Neural cell (in vitro differentiated cells): ENCODE measurements around the gene SLC39A10. TPM values are rescaled to one million over a fixed set of nuclear protein-coding genes. Genes with fewer than 3 reads are reported as not detected.

Source experiments
- H2AFZ ChIP-seq: fragments of 200-600, 300-800 bp; sonication (generic), shearing (Covaris generic); 2 replicates; pipeline ENCODE4 v1.6.0; 2014; ENCODE audit warnings: low read depth, mild to moderate bottlenecking, antibody characterized with exemption, low read length, moderate library complexity
- H3F3A ChIP-seq: fragments of 200-600 bp; shearing (Covaris generic); 2 replicates; pipeline ENCODE4 v1.6.1; 2016; ENCODE audit warnings: mild to moderate bottlenecking, moderate library complexity, mixed read lengths, antibody characterized with exemption, low read length; ENCODE audit not compliant: insufficient read depth, poor library complexity, severe bottlenecking
- H3K27ac ChIP-seq: fragments of 200-600, 300-800 bp; sonication (generic), shearing (Covaris generic); 2 replicates; pipeline ENCODE4 v1.5.1; 2014; ENCODE audit warnings: mild to moderate bottlenecking, low read length, moderate library complexity
- H3K27me3 ChIP-seq: fragments of 300-800, 200-600 bp; sonication (generic), shearing (Covaris generic); 2 replicates; pipeline ENCODE4 v1.6.0; 2014; ENCODE audit warnings: mild to moderate bottlenecking, low read depth, low read length, moderate library complexity; ENCODE audit not compliant: insufficient read depth
- H3K36me3 ChIP-seq: fragments of 300-800, 200-600 bp; sonication (generic), shearing (Covaris generic); 2 replicates; pipeline ENCODE4 v1.5.1; 2014; ENCODE audit warnings: mild to moderate bottlenecking, antibody characterized with exemption, low read length, moderate library complexity; ENCODE audit not compliant: insufficient read depth
- H3K4me2 ChIP-seq: fragments of 300-800, 200-600 bp; sonication (generic), shearing (Covaris generic); 2 replicates; pipeline ENCODE4 v1.6.0; 2014; ENCODE audit warnings: mild to moderate bottlenecking, low read length
- H3K4me3 ChIP-seq: fragments of 300-800, 200-600 bp; sonication (generic), shearing (Covaris generic); 2 replicates; pipeline ENCODE4 v1.5.1; 2014; ENCODE audit warnings: mild to moderate bottlenecking, low read length, moderate library complexity
- H3K79me2 ChIP-seq: fragments of 200-600 bp; shearing (Covaris generic); replicated peaks from 2 replicates; pipeline ENCODE4 v1.6.0; 2014; ENCODE audit warnings: mild to moderate bottlenecking, low read length, moderate library complexity; ENCODE audit not compliant: insufficient read depth
- H3K9ac ChIP-seq: fragments of 300-800, 200-600 bp; sonication (generic), shearing (Covaris generic); 2 replicates; pipeline ENCODE4 v1.6.1; 2016; ENCODE audit warnings: mild to moderate bottlenecking, low read length, mixed read lengths
- H3K9me2 ChIP-seq: fragments of 200-600 bp; shearing (Covaris generic); 2 replicates; pipeline ENCODE4 v1.6.1; 2016; ENCODE audit warnings: mild to moderate bottlenecking, low read length, mixed read lengths; ENCODE audit not compliant: insufficient read depth
- H3K9me3 ChIP-seq: fragments of 200-600, 300-800 bp; sonication (generic), shearing (Covaris generic); 2 replicates; pipeline ENCODE4 v1.6.1; 2016; ENCODE audit warnings: mild to moderate bottlenecking, mixed run types, low read length, moderate library complexity, mixed read lengths
- H4K20me1 ChIP-seq: fragments of 200-600 bp; shearing (Covaris generic); 2 replicates; pipeline ENCODE4 v1.6.1; 2016; ENCODE audit warnings: mild to moderate bottlenecking, mixed run types; ENCODE audit not compliant: insufficient read depth
- CTCF ChIP-seq: fragments of 450-650 bp; IDR thresholded peaks from 2 replicates; pipeline ENCODE4 v1.5.1; 2014; ENCODE audit warnings: antibody characterized with exemption, mild to moderate bottlenecking, moderate library complexity; ENCODE audit not compliant: poor library complexity, severe bottlenecking
- EP300 ChIP-seq: fragments of 450-650 bp; conservative IDR thresholded peaks from 2 replicates; pipeline ENCODE4 v1.6.1; 2014; ENCODE audit warnings: antibody characterized with exemption, mild to moderate bottlenecking, moderate library complexity; ENCODE audit not compliant: poor library complexity, severe bottlenecking
- EZH2 ChIP-seq: fragments of 200-600, 300-800 bp; shearing (Covaris generic), sonication (generic); IDR thresholded peaks from 2 replicates; pipeline ENCODE4 v1.6.1; 2014; ENCODE audit warnings: antibody characterized with exemption, low read length, borderline replicate concordance, mild to moderate bottlenecking; ENCODE audit not compliant: insufficient read depth, poor library complexity, severe bottlenecking
- MXI1 ChIP-seq: fragments of 450-650 bp; conservative IDR thresholded peaks from 2 replicates; pipeline ENCODE4 v1.6.1; 2014; ENCODE audit warnings: antibody characterized with exemption, mild to moderate bottlenecking; ENCODE audit not compliant: poor library complexity, severe bottlenecking
- POLR2AphosphoS5 ChIP-seq: IDR thresholded peaks from 2 replicates; pipeline ENCODE4 v1.6.1; 2012
- RAD21 ChIP-seq: fragments of 450-650 bp; conservative IDR thresholded peaks from 2 replicates; pipeline ENCODE4 v1.6.1; 2014; ENCODE audit warnings: antibody characterized with exemption, mild to moderate bottlenecking, moderate library complexity
- REST ChIP-seq: IDR thresholded peaks from 2 replicates; pipeline ENCODE4 v1.6.1; 2012; ENCODE audit warnings: borderline replicate concordance
- SMC3 ChIP-seq: fragments of 450-650 bp; conservative IDR thresholded peaks from 2 replicates; pipeline ENCODE4 v1.6.1; 2014; ENCODE audit warnings: antibody characterized with exemption, mild to moderate bottlenecking, moderate library complexity; ENCODE audit not compliant: poor library complexity
- TAF1 ChIP-seq: IDR thresholded peaks from 2 replicates; pipeline ENCODE4 v1.6.1; 2012; ENCODE audit warnings: low read depth
- polyA plus RNA-seq: library from polyadenylated mRNA; depleted of rRNA; stranded (reverse); fragments of >200 nt; gene quantifications from 2 replicates; pipeline ENCODE4 v1.2.3, GENCODE V29; 2014

Gene SLC39A10
- polyA plus RNA-seq, 1 donor from 2014 or later: 71.7 TPM

- no peak for TF ChIP-seq CTCF
- no peak for TF ChIP-seq RAD21
- no peak for TF ChIP-seq EP300
- TF ChIP-seq SMC3: no peak
- no peak for TF ChIP-seq EZH2
- no peak for TF ChIP-seq TAF1
- no peak for TF ChIP-seq REST
- TF ChIP-seq POLR2AphosphoS5: no peak
- TF ChIP-seq MXI1: no peak
- Histone ChIP-seq H3K9me2 (no peaks in the 10 kb centered on the region), H2AFZ (no peak overlapping the region), H3K27ac (no peak overlapping the region), H3K9me3 (no peaks in the 10 kb centered on the region), H3K4me3 (no peak overlapping the region), H4K20me1 (no peaks in the 10 kb centered on the region), H3K79me2 (no peaks in the 10 kb centered on the region), H3F3A (no peaks in the 10 kb centered on the region), H3K4me2 (no peak overlapping the region), H3K27me3 (no peaks in the 10 kb centered on the region), H3K9ac (no peak overlapping the region), H3K36me3 (peaks cover 4% of the 10 kb centered on the region)
Measured at GRCh38 chr2:195721042-195721441, 64.0 kb downstream of the SLC39A10 start.

GRCh38 chr2:195722075-195722474, 65.0 kb downstream of the SLC39A10 start:
- no peaks in the 10 kb centered on the region for H3K36me3 ChIP-seq

More at GRCh38 chr2:195722075-195722474, 65.0 kb downstream of the SLC39A10 start:
- no peaks in the 10 kb centered on the region for H3K27me3 ChIP-seq
- no peak overlapping the region for H3K4me2 ChIP-seq
- no peaks in the 10 kb centered on the region for H4K20me1 ChIP-seq
- no peak overlapping the region for H2AFZ ChIP-seq
- TF ChIP-seq EP300 (no peak), POLR2AphosphoS5 (no peak), REST (no peak), RAD21 (no peak), MXI1 (no peak), SMC3 (no peak), TAF1 (no peak), CTCF (no peak), EZH2 (no peak)
- no peak overlapping the region for H3K27ac ChIP-seq
- no peaks in the 10 kb centered on the region for H3K79me2 ChIP-seq
- H3K9me2 ChIP-seq: no peaks in the 10 kb centered on the region
- no peaks in the 10 kb centered on the region for H3K9me3 ChIP-seq
- H3F3A ChIP-seq: no peaks in the 10 kb centered on the region
- H3K4me3 ChIP-seq: no peak overlapping the region
- no peak overlapping the region for H3K9ac ChIP-seq
